ENCODE measurements around the gene DOCK1.

DNA sequence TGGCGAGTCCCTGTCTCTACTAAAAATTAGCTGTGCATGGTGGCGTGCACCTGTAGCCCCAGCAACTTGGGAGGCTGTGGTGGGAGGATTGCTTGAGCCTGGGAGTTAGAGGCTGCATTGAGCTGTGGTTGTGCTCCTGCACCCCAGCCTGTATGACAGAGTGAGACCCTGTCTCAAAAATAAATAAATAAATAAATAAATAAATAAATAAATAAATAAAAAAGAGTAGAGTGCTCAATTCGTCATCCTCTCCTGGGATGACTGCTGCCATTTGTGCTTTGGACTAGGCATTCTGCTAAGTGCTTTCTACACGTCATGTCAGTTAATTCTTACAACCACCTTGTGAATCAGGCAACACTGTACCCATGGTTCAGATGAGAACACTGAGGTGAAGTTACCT lies 130.6 kb downstream of the DOCK1 start:
- TF ChIP-seq POLR2A (IDR thresholded peaks at IDR 0.05; ENCODE audit: extremely low read depth, insufficient read length): no peak
- TF ChIP-seq, protein P1, sequence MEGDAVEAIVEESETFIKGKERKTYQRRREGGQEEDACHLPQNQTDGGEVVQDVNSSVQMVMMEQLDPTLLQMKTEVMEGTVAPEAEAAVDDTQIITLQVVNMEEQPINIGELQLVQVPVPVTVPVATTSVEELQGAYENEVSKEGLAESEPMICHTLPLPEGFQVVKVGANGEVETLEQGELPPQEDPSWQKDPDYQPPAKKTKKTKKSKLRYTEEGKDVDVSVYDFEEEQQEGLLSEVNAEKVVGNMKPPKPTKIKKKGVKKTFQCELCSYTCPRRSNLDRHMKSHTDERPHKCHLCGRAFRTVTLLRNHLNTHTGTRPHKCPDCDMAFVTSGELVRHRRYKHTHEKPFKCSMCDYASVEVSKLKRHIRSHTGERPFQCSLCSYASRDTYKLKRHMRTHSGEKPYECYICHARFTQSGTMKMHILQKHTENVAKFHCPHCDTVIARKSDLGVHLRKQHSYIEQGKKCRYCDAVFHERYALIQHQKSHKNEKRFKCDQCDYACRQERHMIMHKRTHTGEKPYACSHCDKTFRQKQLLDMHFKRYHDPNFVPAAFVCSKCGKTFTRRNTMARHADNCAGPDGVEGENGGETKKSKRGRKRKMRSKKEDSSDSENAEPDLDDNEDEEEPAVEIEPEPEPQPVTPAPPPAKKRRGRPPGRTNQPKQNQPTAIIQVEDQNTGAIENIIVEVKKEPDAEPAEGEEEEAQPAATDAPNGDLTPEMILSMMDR (IDR thresholded peaks at IDR 0.05; ENCODE audit: low read depth, low read length): no peak
- TF ChIP-seq MAX (IDR thresholded peaks at IDR 0.05; ENCODE audit: low read depth, low read length): no peak

All from NB4 (cell line).